Ovary (tissue), 3 donors: Measurements from ENCODE around the gene KCNN3.

Source experiments
- CTCF ChIP-seq, 3 donors: fragments of 450-650 bp in 2 of 3; fragments of 200-600 bp in 1 of 3; IDR thresholded peaks; one replicate each; pipeline versions ENCODE4 v1.5.1 to v1.8.0; 2016 to 2022; ENCODE audit warnings: antibody characterized with exemption in 3 of 3, mild to moderate bottlenecking in 1 of 3
- EP300 ChIP-seq: sonication (generic); formaldehyde crosslinking; IDR thresholded peaks from one replicate; pipeline ENCODE4 v1.6.1; 2017; ENCODE audit warnings: antibody characterized with exemption
- donor health status: DM: no; HTN: no; CAD: no.

GRCh38 chr1:154767315-154768240 lies 102.5 kb downstream of the KCNN3 start:
- TF ChIP-seq CTCF (IDR thresholded peaks at IDR 0.05) (no peak), EP300 (no peak)
